Measurements from ENCODE around the gene GRK7.

Gene GRK7, protein sequence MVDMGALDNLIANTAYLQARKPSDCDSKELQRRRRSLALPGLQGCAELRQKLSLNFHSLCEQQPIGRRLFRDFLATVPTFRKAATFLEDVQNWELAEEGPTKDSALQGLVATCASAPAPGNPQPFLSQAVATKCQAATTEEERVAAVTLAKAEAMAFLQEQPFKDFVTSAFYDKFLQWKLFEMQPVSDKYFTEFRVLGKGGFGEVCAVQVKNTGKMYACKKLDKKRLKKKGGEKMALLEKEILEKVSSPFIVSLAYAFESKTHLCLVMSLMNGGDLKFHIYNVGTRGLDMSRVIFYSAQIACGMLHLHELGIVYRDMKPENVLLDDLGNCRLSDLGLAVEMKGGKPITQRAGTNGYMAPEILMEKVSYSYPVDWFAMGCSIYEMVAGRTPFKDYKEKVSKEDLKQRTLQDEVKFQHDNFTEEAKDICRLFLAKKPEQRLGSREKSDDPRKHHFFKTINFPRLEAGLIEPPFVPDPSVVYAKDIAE (N-terminal part only)

DNA sequence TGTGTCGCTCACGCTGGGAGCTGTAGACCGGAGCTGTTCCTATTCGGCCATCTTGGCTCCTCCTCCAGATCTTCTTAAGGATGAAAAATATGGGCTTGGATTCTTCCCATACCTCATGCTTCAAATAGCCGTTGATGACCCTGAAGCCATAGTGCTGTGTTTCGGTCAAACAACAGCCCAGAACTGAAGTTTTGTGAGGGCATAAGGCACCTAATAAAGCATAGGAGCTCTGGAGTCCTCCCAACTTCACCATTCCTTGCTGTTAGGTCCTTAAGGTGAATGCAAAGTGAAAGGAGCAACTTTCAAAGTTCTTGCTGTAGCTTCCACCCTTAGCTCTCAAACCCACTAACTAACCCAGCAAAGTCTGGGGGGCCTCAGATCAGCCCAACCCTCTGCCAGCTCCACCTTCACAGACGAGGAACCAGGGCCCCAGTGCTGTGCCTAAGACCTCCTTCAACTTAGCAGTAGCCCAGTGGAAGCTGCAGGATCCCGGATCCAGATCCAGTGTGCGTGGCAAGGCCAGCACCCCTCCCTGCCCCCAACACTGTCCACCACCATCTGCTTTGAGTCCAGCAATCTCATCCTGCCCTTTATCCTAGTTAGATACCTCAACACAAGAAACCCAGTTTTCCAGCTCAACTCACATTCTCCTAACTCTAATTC, at the start of gene GRK7:
Gene GRK7, plus strand, starts transcription at position 321 of the 663 bp plus-strand sequence. CDS start 14,877 bp downstream, outside the sequence.
- no peak for DNase-seq

DNA sequence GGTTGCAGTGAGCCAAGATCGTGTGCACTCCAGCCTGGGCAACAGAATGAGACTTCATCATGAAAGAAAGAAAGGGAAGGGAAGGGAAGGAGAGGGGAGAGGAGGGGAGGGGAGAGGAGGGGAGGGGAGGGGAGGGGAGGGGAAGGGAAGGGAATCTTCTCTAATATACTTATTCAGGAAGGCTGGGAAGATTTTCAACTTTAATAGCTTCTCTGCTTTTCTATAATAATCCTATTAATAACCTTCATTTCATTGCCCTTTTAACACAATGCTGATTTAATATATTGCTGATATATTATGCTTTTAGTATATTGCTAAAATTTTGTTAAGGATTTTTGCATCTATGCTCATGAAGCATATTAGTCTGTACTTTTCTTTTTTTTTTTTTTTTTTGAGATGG, 48.5 kb upstream of the GRK7 start:
- no peak for DNase-seq

DNA sequence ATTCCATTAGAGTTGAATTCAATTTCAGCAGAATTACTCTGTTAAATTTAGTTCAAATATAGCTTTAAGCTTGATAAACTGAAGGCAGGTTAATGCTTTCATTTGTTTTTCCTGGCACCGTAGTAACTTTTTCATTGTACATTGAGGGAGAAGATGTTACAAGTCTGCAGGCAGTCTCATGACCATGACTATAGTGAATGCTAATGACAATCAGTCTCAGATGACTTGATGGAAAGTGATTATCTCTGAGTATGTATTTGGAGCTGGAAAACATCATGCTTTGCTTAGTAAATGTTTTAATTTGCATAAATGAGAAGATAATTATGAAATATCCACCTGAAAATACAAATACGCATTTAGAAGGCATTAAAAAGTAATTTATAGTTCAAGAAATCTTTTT, 41.1 kb upstream of the GRK7 start:
- DNase-seq: no peak

DNA sequence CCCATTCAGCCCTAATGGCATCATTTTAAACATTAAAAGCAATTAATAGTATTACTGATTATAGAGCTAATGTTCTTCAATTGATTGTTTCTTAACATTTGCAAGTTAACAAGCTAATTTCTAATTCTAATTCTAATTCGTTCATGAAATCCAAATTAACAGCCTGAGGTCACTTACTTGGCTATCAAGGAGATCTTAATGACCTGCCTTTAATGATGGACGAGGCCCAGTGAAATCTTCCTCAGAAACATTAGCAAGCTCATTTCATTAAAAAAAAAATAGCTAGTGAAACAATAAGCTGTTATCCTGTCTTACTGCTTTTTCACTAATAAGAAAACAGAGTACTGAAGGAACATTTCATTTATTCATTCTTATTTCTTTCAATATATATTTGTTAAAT, 40.6 kb upstream of the GRK7 start:
- DNase-seq: no peak

DNA sequence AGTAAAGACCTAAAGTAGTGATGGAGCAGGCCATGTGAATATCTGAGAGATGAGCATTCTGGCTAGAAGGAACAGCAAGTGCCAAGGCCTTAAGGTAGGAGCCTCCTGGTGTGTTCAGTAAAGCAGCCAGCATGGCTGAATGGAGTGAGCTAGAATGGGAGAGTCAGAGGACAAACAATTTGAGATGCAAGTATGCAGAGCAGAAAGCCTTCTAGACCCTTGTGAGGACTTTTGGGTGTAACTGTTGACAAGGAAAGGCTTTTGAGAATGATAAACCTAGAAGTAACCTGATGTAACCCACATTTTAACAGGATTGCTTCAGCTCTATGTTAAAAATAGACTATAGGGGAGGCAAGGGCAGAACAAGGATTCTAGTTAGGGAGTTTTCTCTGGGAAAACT, 40.0 kb upstream of the GRK7 start:
- no peak for DNase-seq

DNA sequence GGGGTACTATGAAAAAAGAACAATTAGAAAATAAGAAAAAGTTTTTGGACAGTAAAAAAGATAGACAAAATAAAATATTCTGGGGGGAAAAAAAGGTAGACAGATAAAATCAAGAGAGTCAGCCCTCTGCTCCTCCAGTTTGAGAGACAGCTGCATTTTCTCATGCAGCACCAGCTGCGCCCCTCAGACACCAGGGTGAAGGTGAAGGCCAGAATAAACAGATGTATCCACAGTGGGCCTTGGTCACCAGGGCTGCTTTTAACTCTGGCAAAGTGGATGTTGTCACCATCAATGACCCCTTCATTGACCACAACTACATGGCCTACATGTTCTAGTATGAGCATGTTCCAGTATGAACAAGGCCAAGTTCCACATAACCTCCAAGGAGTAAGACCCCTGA, 39.0 kb upstream of the GRK7 start:
- DNase-seq: no peak

DNA sequence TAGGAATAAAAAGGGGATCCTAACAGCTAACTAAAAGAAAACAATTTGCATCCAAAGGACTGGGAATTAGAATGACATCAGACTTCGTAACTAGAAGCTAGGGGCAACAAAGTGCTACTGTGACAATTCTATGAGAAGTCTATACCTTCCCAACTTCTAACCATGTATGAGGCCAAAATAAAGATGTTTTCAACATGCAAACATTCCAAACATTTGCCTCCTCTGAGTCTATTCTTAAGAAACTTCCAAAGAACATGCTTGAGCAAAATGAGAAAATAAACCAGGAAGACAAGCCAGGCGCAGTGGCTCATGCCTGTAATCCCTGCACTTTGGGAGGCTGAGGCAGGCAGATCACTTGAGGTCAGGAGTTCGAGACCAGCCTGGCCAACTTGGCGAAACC, 38.2 kb upstream of the GRK7 start:
- no peak for DNase-seq

DNA sequence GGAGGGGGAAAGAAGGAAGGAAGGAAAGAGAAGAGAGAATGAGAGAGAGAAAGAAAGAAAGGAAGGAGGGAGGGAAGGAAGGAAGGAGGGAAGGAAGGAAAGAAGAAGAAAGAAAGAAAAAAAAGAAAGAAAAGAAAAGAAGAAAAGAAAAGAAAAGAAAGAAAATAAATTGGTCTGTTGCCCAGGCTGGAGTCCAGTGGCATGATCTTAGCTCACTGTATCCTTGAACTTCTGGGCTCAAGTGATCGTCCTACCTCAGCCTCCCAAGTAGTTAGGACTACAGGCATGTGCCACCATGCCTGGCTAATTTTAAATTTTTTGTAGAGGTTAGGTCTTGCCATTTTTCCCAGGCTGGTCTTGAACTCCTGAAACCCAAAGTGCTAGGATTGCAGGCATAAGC, 36.7 kb upstream of the GRK7 start:
- no peak for DNase-seq

DNA sequence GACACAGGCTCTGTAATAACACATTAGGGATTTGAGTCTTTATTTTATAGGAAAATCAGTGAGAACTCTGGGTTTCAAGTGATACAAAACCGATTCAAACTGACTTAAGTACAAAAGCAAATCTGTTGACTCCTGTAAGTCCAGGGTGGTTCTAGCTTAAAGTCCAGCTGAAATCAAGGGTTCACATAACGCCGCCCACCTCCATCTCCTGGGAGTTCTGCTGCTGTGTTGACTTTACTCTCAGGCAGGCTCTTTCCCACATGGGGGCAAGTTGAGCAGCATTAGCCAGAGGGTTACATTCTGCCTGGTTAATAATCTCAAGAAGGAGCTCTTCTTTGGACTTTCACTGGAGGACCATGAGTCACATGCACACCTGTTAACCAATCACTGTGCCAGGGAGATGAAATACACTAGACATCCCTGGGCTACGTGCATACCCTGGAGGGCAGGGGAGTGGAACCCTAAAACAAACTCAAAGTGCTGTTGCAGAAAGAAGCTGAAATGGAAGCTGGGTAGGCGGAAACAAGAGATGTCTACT, 34.8 kb upstream of the GRK7 start:
- DNase-seq: no peak

DNA sequence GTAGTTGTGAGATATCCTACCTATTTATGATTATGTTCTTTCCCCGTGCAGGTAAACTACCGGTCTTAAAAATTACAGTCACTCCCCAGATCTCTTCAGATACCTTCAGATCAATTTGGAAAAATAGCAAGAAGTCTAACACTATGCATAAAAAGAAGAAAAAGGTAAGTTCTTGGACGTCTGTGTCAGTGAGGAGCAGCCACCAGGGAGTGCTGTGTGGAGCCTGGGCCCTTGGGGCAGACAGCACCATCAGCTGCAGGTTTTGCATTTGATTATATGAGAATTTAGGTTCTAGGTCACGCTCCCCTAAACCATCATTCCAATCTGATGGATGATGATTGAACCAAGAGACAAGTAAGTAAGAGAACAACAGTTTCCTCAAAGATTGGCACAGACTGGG, 34.0 kb upstream of the GRK7 start:
- DNase-seq: no peak

DNA sequence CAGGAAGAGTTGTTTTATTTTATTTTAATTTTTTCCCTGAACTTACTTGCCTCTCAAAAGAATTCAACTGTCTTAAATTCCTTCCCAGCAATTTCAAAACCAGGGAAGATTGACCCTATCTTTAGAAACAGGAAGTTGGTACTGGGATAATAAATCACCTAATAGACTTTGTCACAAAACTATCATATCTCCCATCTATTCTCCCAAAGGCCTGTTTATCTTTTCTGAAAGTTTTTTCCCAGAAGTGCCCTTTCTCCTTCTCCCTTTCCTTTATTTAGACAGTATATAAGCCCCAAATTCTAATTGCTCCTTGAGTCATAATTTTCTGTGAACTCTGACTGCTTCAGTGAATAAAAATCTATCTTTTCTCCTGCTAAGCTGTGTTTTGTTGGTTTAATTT, 28.0 kb upstream of the GRK7 start:
- no peak for DNase-seq

DNA sequence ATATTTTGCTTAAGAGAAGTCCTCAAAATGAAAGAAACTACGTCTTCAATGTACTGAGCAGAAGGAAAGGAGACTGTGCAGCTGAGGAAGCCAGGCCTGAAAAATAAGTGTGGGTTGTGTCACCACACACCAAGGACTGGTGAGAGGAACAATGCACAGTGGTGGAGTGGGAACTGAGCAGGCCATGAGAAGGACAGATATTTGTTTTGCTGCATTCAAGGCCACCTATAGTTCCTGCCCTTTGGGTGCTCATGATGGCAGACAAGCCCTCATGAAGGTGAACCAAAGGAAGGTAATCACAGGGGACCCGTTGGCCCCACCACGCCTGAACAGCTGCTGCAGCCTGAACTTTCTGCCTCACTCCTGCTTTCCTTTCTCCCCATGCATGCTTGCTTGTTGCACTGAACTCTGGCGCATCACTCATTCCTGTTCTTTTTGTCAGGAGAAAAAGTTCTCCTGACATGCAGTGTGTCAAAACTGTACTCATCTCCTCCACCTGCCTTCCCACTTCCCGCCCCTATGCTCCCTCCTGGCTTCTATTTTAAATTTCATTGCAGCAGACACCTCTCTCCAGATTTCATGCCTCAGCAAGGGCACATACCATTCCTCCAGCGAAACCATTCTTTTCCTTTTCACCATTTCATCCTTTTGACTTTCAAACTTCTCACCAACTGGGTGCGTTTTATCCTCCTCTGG, 27.3 kb upstream of the GRK7 start:
- DNase-seq: peak in 1 of 2 donors; percentile 29

DNA sequence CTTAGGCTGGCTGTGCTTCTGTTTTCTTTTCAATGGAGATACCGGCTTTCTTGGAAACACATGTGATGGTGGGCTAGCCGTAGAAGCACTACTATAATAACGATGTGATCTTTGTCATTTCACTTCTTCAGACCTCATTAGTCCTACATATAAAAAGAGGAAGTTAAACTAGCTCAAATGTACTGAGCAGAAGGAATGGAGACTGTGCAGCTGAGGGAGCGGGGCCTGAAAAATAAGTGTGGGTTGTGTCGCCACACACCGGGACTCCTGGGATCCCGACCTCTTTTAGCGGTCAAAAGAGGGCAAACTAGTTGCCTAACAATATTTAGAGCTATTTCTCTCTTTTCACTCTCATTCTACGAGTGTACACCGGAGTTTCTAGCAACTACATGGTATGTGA, 26.1 kb upstream of the GRK7 start:
- peak in 1 of 2 donors; percentile 28 for DNase-seq

DNA sequence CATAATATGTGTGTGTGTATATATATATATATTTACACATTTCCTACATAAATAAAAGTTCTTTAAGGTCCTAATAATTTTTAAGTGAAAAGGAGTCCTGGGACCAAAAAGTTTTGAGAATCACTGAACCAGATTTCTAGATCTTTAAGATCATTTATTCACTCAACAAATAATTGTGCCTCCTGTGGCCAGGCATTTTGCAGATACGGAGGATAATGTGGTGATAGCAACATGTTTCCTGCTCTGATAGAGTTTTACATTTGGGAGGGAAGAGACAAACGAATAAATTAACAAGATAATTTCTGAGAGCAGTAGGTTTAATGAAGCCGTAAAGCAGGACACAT, 25.6 kb upstream of the GRK7 start:
- DNase-seq: no peak

DNA sequence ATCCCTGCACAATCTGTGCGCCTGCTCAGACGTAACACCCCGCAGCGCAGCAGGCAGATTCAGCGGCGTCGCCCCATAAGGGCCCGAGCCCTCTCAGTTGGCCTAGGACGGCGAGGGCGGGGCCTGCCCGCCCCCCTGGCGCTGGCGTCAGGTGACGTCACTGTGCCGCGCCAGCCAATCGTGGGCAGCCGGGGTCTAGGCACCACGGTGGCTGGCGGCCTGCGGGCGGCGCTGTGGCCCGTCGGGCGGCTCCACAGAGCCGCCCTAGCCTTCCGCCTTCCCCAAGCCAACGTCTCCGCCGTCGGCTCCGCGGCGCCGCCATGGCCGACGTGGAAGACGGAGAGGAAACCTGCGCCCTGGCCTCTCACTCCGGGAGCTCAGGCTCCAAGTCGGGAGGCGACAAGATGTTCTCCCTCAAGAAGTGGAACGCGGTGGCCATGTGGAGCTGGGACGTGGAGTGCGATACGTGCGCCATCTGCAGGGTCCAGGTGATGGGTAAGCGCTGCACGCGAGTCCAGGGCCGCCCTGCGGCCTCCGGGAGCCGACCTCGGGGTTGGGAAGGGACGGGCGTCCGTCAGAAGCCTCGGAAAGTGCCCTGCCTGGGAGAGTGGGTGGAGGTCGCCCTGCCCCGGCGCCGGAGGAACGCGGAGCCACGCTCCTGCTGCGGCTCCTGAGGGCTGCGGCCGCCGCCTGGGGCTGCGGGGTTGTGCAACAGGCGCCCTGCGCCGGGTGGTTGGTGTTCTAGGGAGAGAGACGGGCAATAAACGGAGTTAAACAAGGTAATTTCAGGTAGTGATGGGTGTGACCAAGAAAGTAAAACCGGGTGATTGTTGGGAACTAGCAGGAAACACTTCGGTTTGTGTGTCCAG, 25.0 kb upstream of the GRK7 start, which contains the start of gene RNF7:
Gene RNF7, plus strand, starts transcription at position 277 of the 869 bp plus-strand sequence. Its CDS starts 44 bp downstream, at position 321.
- peak; percentile 95 to 97 for DNase-seq

DNA sequence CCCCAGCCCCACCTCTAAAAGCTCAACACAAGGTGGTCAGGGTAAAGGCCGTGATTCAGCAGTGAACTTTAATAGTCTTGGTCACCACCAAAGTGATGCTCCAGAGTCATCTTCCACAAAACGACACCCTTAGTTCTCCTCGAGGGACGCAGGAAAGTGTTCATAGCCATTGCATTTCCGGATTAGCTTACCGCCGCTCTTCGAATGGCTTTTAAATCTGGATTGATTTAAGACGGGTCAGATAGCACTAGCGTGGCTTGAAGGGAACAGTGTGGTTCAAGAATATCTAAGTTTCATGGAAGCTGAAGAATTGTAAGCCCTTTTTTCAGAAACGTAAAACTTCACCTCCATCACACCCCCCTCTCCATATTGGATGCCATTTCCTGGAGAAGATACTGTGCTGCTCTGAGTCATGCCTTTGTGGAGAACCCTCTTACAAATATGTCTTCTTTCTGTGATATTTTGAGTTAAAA, 24.3 kb upstream of the GRK7 start:
- DNase-seq: peak in 1 of 2 donors; percentile 58

DNA sequence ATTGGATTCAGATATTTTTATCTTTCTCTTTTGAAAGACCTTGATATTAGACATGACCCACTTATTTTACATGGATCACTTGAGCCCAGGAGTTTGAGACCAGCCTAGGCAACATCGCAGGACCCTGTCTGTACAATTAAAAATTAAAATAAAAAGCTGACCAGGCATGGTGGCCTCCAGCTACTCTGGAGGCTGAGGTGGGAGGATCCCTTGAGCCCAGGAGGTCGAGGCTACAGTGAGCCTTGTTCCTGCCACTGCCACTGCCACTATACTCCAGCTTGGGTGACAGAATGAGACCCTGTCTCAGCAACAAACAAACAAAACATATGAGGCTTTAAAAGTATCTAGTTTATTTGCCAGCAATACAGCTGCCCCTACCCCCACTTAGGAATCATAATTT, 23.5 kb upstream of the GRK7 start:
- DNase-seq: no peak

DNA sequence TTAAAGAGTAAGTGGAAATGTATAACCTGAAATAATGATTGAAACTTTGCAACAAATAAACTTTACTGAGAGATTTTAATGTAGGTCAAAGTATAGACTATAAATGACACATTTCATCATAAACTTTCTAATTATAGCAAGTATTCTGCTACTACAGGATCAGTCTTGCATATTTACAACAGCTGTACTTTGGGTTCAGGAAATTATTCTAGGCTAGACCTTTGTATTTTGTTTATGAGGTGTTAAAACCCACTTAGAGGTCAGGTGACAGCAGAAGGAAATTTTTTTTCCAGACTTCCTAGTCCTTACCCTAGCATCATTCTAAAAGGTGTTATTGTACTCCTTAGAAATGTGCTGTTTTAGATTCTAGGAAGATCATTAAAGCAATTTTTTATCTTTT, 22.9 kb upstream of the GRK7 start:
- DNase-seq: no peak

DNA sequence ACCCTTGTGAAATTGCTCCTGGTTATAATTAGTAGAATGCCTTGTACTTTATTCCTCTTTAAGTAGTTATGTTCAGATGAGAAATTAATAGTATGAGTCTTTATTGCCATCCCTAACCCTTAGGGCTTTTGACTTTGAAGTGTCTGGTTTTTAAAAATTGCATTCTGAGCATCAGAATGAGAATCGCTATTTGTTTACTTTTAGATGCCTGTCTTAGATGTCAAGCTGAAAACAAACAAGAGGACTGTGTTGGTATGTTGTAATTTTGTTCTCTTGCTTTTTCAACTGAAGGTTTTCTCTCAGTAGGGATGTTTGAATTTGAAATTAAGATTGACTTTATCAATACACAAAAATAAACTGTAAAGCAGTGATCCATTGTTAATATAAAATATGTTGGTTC, 19.9 kb upstream of the GRK7 start:
- DNase-seq: no peak

DNA sequence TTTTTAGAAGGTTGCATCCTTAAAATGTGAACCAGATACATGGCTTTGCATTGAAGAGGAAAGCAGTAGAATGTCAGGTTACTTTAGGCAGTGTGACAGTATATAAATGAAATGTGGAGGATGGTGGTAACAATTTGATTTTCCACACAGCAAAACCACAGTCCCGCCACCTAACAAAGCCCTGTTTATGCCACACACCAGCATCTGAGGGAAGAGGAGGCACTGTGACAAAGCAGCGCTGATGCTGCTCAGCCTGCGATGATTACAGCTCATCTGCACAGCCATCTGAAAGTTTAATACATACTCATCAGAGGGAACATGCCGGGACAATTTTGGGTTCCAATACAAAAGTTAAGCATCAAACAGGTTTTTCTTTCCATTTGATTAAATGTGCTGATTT, 16.2 kb upstream of the GRK7 start:
- no peak for DNase-seq

DNA sequence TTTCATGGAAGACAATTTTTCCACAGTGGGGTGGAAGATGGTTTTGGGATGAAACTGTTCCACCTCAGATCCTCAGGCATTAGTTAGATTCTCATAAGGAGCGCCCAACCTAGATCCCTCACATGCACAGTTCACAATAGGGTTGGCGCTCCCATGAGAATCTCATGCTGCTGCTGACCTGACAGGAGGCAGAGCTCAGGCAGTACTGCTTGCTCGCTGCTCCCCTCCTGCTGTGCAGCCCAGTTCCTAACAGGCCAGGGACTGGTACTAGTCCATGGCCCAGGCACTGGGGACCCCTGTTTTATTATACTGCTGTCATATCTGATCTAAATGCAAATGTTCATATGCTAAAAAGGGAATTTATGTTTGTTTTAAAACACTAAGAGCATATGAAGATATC, 9.8 kb upstream of the GRK7 start:
- DNase-seq: no peak

DNA sequence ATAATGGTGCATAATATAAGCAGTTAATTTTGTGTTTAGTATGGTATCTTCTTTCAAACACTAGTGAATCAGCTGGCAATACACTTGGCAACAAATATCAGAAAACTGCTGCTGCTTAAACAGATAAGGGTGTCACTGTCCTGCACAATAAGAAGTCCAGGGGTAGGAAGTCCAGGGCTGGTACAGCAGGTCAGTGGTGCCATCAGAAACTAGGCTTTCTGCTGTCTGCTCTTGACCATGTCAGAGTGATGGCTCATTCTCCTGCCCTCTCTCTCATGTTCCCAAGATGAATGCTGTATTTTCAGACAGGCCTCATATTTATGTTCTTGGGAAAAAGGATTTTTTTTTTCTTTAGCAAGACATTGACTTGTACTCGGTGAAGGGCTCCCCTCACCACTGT, 9.2 kb upstream of the GRK7 start:
- no peak for DNase-seq

Data from inflammatory macrophage treated with lipopolysaccharide for 1 hour (primary cell).